RPMI7951 (cell line): Measurements from ENCODE around the gene ADIPOR2. TPM values are rescaled to one million over a fixed set of nuclear protein-coding genes. Genes with fewer than 3 reads are reported as not detected.

ENCODE experiments used
- DNase-seq: peaks from one replicate; pipeline ENCODE4 v3.0.0-alpha.2; 2012; ENCODE audit warnings: low read depth
- total RNA-seq: library from RNA; depleted of rRNA; stranded (reverse); fragments of >200 nt; shearing (Covaris generic); gene quantifications from 2 replicates; pipeline ENCODE4 v1.2.3, GENCODE V29; 2014

ADIPOR2 gene
- total RNA-seq, 1 experiment from 2014 or later, result 23.8 TPM

DNA sequence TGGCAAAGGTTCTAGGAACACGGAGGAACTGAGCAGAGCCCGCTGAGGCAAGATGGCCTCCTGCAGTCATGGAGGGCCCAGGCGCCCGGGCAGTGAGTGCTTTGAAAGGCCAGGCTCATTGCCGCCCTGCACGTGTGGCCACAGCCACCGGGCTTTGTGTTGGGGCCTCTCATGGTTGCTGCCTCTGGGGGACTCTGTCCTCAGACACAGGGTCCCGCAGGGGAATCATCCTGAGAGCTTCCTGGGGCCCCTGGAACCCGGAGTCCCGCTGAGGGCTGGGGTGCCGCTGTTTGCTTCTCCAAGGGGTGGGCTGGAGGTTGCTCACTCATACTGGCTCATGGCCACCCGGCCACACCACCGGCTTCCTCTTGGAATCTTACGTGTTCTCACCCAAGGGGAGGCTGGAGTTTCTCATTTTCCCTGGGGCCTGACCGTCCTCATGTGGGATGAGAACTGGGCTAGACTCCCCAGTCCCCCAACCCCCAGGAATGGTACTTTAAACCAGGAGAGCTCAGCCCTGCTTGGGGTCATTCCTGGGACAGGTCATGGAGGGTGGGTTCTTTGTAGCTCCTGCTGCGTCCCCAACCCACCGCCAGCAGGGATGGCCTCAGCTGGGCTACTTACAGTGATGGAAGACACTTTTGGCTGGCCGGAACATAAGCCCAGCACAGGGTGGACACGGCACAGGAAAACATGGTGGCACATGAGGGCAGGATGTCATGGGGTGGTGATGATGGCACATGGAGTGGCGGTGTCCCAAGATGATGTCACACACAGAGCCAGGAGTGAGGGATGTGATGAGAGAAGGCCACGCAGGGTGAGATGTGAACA lies 108.4 kb downstream of the ADIPOR2 start:
- DNase-seq, result no peak

DNA sequence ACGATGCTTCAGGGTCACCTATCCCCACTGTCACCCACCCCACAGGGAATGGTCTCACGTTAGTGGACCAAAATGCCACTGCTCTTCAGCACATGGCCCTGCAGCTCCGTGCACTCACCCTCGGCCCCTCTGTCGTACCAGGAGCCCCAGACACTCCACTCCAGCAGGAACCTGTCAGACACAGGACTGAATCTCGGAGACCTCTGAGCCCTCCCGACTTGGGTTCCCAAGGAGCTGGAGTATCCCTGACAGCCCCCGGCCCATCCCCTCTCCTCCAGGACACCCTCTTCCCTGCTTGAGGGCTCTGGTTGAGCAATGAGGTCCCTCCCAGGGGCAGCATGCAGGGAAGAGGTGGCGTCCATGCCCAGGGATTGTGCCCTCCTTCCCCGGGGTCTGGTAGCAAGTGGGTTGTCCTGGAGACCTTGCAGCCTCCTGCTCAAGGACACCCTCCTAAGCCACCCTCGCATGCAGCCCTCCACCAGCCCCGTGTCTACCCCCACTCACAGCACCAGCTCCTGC lies 109.1 kb downstream of the ADIPOR2 start:
- DNase-seq, result no peak

DNA sequence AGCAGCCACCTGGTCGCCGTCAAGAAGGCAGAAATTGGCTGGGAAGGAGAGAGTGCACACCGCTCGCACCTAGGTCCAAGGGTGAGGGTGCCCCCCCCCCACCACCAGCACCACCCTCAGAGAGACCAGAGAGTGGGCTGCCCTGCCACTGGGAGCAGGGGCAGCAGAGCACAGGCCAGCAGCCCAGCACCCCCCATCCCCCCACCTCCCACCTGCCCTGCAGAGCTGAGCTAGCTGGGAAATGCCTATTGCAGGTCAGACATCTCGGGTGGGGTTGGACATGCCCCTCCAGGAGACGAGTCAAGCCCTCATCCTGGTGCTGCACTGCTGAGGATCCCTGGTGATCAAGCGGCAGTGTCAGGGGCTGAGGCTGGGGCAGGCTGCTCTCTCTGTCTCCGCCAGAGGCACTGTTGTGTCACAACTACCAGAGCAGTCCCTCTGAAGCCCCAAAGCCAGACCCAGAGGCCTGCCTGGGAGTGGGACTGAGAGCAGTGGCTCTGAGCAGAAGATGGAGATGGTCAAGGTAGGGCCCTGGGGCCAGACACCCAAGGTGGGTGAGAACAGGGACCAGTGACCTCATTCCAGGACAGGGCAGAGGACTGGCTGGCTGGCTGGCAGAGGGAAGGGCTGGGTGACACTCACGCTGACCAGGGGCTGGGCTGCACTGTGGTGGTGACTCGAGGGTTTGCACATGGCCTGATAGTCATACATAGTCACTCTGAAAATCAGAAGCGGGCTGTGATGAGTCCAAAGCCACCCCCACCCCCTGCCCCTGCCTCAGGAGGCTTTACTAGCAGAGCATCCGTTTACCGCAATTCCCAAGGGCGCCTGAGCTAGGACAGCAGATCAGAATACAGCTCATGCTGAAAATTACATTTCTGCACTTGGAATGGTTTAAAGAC lies 109.8 kb downstream of the ADIPOR2 start:
- DNase-seq, result no peak

DNA sequence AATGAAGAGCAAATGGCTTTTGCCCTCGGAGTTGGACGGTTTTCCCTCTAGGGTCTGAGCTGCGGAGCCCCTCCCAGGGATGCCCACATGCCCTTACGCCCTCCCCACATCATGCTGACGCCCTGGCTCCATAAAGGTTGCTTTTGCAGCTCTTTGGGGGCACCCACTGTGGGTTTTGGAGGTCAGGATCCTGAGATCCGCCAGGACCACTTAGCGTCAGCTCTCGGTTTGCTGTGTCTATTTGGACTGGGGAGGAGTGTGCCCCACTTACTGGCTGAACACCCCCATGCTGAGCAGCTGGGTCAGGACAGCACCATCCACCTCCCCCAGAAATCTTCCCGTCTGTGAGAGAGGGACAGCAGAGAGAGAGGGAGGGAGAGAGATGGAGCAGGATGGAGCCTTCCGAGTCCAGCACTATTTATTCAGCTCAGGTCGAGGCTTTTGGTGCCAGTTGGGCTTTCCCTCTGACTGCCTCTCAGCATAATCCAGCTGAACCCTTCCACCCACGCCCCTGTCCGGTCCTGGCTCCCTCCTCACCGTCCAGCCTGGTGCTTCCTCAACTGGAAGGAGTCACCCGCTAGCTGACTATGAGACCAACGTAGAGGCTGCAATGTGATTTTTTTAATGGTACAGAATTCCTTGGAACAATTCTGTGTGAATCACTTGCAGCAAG lies 110.6 kb downstream of the ADIPOR2 start:
- no peak for DNase-seq

- DNase-seq, result no peak
Observed at GRCh38 chr12:1803736-1804135, 112.9 kb downstream of the ADIPOR2 start.

DNA sequence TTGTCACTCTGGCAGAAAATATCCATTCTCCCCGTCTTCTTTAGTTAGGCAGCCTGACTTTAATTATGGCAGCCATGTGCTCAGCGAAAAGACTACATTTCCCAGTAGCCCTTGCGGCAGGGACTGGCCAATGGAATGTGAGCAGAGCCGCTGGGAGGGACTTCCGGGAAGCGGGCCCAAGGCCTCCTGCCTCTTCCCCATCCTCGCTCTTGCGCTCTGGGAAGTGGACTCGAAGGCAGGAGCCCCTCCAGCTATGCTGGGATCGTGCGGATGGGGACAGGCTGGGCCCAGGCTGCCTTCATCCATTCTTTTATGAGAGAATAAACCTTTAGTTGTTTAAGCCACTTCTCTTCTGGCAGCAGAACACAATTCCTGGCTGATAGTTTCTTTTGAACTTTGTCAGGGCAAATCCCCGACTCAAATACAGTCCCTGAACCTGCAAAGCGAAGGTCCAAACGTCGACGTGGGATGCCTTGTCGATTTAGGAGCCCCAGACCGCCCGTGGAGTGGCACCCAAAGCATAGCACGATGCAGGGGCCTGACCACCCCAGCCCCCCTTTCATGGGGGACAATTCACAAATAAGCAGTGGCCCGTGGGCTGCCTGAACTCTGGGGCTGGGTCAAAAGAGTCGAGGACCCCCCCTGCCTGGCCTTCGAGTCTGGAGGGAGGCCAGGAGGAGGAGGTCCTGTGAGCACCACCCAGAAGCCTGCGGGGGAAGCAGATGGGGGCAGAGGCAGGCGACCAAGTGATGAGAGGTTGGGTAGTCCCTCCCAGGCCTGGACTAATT lies 113.9 kb downstream of the ADIPOR2 start:
- DNase-seq, result peak; percentile 86

GRCh38 chr12:1805441-1806081 lies 114.7 kb downstream of the ADIPOR2 start:
- DNase-seq, result no peak

GRCh38 chr12:1806301-1807086 lies 115.6 kb downstream of the ADIPOR2 start:
- peak; percentile 28 for DNase-seq

DNA sequence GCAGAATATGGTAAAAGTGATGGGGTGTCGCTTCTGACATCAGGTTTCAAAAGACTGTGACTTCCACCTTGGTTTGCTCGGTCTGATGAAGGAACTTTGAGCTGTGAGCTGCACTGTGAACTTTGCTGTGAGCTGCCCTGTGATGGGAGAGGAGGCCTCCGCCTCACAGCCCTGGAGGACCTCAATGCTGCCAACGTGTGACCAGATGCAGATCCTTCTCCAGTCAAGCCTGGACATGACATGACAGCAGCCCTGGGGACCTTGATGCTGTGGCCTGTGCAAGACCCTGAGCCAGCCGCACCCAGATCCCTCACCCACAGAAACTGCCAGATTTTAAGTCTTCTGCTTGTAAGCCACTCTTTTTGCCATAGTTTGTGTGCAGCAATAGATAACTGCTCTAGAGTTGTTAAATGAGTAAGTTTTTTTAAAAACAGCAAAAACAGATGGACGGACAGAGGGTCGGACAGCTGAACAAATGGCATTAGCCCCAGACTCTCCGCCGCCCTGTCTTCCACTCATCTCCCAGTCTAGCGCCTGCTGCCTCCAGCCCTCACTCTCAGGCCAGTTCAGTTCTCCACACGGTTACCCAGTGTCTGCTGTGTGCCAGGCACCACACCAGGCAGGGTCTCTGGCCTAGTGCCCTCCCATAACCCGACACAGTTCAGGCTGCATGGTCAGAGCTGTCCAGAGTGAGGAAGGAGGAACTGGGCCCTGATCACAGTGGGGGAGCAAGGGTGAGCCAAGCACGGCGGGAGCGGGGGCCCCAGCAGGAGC lies 116.4 kb downstream of the ADIPOR2 start:
- DNase-seq, result no peak

- DNase-seq, result no peak
Observed at GRCh38 chr12:1808036-1808797, 117.3 kb downstream of the ADIPOR2 start.

- no peak for DNase-seq
Observed at GRCh38 chr12:1808798-1809480, 118.1 kb downstream of the ADIPOR2 start.

DNA sequence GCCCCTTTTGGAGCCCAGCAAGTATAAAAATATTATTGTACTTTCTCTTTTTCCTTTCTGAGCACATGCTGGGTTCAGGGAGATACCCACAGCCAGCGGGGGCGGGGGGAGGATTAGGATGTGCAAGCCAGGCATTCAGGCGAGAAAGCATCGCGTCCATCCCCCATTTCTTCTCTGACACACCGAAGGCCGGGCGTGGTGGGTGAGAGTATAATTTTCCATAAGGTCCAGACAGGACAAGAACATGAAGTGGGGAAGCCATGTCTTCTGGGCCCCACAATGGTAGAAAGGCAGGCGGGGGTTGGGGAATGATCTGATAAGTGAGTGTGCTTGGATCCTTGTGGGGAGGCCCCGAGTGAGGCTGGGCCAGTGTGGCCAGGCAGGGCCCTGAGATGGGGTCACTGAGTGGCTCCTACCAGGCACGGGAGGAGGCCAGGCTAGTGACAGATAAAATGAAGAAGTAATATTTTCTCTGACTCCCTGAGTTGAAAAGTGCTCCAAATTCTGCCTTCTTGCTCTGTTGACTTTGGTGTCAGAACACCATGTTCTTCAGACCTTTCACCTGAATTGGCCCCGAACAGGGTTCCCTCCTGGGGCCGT lies 118.8 kb downstream of the ADIPOR2 start:
- no peak for DNase-seq

GRCh38 chr12:1810201-1810930 lies 119.5 kb downstream of the ADIPOR2 start:
- peak; percentile 26 for DNase-seq

DNA sequence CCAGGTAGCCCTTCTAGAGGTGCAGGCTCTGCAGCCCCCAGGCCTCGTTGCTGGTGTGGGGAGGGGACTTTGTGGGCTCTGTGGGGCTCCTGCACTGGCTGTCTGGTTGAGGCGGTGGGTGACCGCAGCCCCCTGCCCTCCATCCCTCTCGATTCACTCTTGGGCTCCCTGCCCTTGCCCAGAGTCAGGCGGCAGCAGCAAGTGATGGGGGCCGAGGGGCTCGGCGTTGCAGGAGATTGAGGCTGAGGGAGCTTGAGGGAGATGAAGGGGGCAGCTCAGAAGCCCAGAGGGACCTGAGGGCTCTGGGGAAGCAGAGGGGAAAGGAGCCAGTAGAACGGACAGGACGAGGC lies 120.0 kb downstream of the ADIPOR2 start:
- no peak for DNase-seq

DNA sequence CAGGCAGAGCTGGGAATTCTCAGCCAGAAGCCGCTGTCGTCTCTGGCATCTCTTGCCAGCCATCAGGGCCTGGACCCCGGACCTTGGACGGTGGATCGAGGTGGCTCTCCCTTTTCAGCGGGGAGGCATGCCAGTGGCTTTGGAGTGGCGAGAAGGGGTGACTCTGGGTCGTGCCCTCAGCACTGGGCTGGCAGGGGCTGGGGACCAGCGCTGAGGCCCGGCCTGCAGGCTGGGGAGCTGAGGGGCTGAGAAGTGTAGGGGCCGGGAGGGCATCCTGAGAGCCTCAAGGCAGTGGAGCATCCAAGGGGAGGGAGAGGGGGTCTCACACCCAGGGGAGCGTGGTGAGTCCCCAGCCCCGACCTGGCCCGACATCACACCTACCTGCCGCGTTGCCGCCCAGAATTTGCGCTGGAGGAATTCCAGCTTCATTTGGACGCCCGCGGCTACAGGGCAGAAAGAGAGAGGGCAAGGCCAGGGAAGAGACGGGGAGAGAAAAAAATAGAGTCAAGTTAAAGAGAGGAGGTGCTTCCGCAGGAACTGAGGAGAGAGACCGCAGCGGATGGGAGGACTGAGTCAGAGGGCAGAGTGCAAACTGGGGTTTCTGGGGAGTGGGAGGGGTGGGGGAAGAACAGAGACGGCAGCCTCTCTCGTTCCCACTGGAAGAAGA lies 120.5 kb downstream of the ADIPOR2 start:
- peak; percentile 26 for DNase-seq

GRCh38 chr12:1811948-1812291 lies 121.0 kb downstream of the ADIPOR2 start:
- no peak for DNase-seq
